Measurements from ENCODE around the gene SNX15. TPM values are rescaled to one million over a fixed set of nuclear protein-coding genes. Genes with fewer than 3 reads are reported as not detected.
"Not testable (repeated sequence)": the region's sequence is repeated elsewhere in the genome, so short reads cannot be mapped to it uniquely, and the experiment has no call there.

SNX15 gene, protein sequence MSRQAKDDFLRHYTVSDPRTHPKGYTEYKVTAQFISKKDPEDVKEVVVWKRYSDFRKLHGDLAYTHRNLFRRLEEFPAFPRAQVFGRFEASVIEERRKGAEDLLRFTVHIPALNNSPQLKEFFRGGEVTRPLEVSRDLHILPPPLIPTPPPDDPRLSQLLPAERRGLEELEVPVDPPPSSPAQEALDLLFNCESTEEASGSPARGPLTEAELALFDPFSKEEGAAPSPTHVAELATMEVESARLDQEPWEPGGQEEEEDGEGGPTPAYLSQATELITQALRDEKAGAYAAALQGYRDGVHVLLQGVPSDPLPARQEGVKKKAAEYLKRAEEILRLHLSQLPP
- 17.0 TPM for total RNA-seq
- long read RNA-seq, transcript SNX15-202 (8 exons, 1,939 nt) = major isoform, 27 of 29 reads
- long read RNA-seq, partial matches to known transcripts = 0 of 29 reads
- long read RNA-seq, other reads (novel, unspliced or antisense) = 2 of 29 reads

DNA sequence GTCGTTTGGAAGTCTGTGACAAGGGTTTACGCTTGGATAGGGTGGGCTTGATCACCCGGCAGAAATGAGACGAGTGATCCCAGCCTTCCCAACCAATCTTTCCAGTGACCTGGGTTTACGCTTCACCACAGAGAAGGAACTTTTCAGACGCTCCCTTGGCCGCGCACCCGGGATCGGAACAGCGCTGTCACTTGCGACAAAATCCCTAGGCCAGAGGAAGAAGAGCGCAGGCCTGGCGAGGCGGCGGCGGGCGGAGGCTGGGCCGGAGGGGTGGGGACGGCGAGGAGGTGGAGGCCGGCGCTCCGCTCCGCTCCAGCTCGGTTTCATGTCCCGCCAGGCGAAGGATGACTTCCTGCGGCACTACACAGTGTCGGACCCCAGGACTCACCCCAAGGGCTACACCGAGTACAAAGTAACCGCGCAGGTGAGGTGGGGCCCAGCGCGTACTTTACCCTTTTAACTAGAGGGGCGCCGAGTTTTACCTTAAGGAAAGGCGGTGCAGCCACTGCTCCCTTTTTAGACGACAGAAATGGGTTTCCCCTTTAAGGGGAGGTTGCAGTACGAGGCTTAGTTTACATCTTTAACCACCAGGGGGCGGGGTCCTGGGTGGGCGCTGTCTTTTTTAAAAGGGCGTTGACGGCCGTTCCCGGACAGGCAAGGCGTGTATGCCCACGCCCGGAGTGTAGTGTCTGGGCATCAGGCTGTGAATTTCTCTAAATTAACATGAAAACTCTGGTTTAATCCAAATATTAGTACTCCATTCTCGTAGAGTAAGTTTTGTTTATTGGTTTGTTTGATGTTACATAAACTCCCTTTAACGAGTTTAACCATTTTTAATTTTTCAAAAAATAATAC, at the start of gene SNX15:
SNX15 (plus strand) TSS at position 227 of the 855 bp plus-strand sequence; CDS start at position 326, 99 bp downstream.
- intact Hi-C loops (cut with DNase I) = loop anchor here (1.0 to 5.0 kb wide), 2 partner anchors 55 to 103 kb away; partner anchors contain the start of genes CDCA5, PPP2R5B and ZFPL1
- peak; percentile 96 for DNase-seq (ENCODE audit: low spot score)

DNA sequence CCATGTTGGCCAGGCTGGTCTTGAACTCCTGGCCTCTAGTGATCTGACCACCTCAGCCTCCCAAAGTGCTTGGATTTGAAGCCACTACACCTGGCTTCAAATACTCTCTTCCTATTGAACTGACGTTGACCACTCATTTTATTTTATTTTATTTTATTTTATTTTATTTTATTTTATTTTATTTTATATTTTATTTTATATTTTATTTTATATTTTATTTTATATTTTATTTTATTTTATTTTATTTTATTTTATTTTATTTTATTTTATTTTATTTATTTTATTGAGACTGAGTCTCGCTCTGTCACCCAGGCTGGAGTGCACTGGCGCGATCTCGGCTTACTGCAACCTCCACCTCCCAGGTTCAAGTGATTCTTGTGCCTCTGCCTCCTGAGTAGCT, 43.9 kb upstream of the SNX15 start:
- intact Hi-C loops (cut with DNase I); DNase-seq (ENCODE audit: low spot score): not testable (repeated sequence)

GRCh38 chr11:64987998-64988854, 39.0 kb upstream of the SNX15 start:
- no peak for DNase-seq (ENCODE audit: low spot score)
- intact Hi-C loops (cut with DNase I) = no loop called here

GRCh38 chr11:64989416-64989815, 37.8 kb upstream of the SNX15 start:
- intact Hi-C loops (cut with DNase I) = no loop called here

GRCh38 chr11:64990222-64990923, 36.9 kb upstream of the SNX15 start:
- peak; percentile 90 for DNase-seq (ENCODE audit: low spot score)
- intact Hi-C loops (cut with DNase I) = no loop called here

More at GRCh38 chr11:64989416-64989815, 37.8 kb upstream of the SNX15 start:
- no peak for DNase-seq (ENCODE audit: low spot score)

DNA sequence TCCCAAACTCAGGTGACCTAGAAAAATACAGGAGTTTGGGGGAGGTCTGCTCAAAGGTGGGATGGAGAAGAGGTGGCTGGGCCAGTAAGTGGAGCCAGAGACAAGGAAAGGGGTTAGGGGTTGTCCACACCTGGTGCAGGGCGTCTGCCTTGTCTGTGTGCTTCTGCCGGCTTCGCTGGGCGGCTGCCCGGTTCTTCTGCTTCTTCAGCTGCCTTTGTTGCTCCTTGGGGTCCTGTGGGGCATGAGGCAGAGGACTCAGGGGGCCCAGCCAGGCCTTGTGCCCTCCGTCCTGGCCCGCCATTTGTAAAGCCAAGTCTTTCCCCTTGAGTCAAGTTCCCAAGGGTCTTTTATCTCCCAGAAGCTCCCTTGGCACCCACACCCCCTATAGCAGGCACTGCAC, 32.9 kb upstream of the SNX15 start:
- no peak for DNase-seq (ENCODE audit: low spot score)
- intact Hi-C loops (cut with DNase I) = no loop called here

- DNase-seq (ENCODE audit: low spot score) = no peak
- intact Hi-C loops (cut with DNase I) = no loop called here
These were observed 30.9 kb upstream of the SNX15 start for GRCh38 chr11:64996327-64996709.

DNA sequence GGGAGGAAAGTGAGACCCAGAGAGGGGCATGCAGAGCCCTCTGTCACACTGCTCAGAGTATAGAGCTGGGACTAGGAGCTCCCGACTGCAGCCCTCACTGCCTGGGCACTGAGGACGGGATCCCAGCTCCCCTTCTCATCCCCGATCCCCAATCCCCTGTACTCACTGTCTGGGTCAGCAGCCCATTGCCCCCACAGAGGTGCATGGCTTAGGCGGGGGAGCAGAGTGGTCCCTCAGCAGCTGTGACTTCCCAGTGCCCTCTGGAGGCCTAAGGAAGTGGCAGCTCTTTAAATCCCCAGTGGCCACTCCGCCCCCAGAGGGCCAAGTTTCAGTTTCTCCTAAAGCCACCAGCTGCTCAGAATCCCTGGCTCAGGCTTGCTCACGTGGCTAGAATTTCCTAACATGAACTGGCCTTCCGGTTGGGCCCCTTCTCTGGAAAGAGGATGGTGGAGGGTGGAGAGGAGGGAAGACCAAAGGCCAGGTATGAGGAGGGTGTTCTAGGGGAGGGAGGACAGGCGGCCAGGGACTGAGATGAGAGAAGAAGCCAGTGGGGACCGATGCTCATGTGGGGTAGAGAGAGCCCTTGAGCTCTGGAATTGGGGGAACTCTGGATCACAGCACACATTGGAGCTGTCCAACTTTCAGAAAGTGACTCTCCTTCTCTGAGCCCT, 30.4 kb upstream of the SNX15 start, which contains the start of gene BATF2:
BATF2 (minus strand) TSS at position 262 of the 671 bp plus-strand sequence; CDS start at position 205, 57 bp downstream.
- intact Hi-C loops (cut with DNase I) = no loop called here
- peak; percentile 87 for DNase-seq (ENCODE audit: low spot score)

- intact Hi-C loops (cut with DNase I) = no loop called here
- DNase-seq (ENCODE audit: low spot score) = no peak
These were observed 29.1 kb upstream of the SNX15 start for GRCh38 chr11:64998141-64998540.

GRCh38 chr11:64998690-64999431, 28.4 kb upstream of the SNX15 start:
- no peak for DNase-seq (ENCODE audit: low spot score)
- intact Hi-C loops (cut with DNase I) = no loop called here

DNA sequence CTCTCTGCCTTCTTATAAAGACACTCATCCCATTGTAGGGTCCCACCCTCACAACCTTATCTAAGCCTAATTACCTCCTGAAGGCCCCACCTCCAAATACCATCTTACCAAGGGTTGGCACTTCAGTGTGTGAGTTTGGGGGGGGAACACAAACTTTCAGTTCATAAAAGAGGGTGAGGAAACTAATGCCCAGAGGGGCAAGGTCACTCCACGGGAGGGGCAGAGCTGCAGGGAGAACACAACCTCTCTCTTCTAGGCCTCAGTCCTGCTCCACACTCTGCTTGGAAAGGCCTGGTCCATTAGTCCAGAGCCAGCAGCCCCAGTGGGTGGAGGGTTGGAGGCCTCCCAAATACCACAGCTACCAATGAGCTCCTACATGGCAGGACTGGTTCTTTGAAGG, 27.8 kb upstream of the SNX15 start:
- DNase-seq (ENCODE audit: low spot score) = no peak
- intact Hi-C loops (cut with DNase I) = no loop called here

DNA sequence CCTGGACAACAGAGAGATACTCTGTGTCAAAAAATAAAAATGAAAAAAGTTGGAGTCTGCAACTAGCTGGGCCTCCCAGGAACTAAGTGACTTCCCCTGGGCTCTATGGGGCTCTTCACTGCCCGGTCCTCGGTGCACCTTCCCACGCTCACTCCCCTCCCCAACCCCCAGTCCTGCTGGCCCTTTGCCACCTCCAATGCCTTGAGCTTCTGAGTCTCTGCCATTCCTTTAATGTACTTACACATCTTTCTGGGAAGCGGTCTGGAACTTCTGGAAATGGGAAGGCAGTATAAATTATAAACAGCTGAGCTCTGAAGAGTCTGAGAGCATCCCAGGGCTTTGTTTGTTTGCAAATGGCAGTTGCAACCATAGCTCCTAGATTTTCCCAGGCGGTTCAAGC, 24.5 kb upstream of the SNX15 start:
- DNase-seq (ENCODE audit: low spot score) = no peak
- intact Hi-C loops (cut with DNase I) = no loop called here

DNA sequence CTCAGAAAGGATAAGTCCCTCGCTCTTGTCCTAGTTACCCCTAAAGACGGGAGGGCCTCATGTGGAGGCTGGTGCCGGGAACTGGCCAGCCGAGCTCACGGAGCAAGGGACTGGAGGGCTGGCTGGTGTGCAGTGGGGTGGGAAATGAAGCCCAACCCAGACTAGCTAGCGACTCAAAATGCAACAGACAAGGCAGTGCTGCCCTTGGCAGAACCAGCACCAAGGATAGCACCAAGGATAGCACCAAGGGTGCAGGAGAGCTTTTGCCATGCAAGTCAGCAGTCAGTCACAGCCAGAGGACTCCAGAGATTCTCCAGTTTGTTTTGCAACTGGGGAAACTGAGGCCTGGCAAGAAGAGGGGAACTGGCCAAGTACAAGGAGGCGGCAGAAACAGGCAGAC, 24.0 kb upstream of the SNX15 start:
- intact Hi-C loops (cut with DNase I) = no loop called here
- DNase-seq (ENCODE audit: low spot score) = no peak

DNA sequence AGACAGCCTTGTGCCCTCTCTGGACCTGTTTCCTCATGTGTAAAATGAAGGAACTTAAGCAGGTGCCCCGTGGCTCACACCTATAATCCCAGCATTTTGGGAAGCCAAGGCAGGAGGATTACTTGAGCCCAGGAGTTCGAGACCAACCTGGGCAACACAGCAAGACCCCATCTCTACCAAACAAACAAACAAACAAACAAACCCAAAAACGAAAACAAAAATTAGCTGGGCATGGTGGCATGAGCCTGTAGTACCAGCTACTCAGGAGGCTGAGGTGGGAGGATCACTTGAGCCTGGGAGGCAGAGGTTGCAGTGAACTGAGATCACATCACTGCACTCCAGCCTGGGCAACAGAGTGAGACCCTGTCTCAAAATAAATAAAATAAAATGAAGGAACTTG, 23.3 kb upstream of the SNX15 start:
- DNase-seq (ENCODE audit: low spot score); intact Hi-C loops (cut with DNase I): not testable (repeated sequence)

- intact Hi-C loops (cut with DNase I) = no loop called here
- no peak for DNase-seq (ENCODE audit: low spot score)
These were observed 19.2 kb upstream of the SNX15 start for GRCh38 chr11:65008016-65008415.

- intact Hi-C loops (cut with DNase I) = no loop called here
- no peak for DNase-seq (ENCODE audit: low spot score)
These were observed 18.4 kb upstream of the SNX15 start for GRCh38 chr11:65008873-65009272.

- DNase-seq (ENCODE audit: low spot score) = peak; percentile 96
- intact Hi-C loops (cut with DNase I) = loop anchor here (5.0 kb wide), 3 partner anchors 86 to 166 kb away; partner anchors contain the start of gene ZNHIT2
These were observed 13.9 kb upstream of the SNX15 start for GRCh38 chr11:65013130-65013887.
